ENCODE measurements around the gene ROR2. TPM values are rescaled to one million over a fixed set of nuclear protein-coding genes. Genes with fewer than 3 reads are reported as not detected.

The ROR2 gene
- total and polyA plus RNA-seq, 4 donors, result 0.13 to 0.84 (median 0.52) TPM

GRCh38 chr9:91726406-91727100, 223.5 kb downstream of the ROR2 start:
- no peaks in the 10 kb centered on the region for H3K36me3 ChIP-seq (ENCODE audit: control insufficient read depth in 4 of 4, insufficient read depth in 3 of 4, low read depth in 1 of 4, low read length in 3 of 4)
- WGBS, result 80% methylated on average over 19 of the region's 19 CpGs
- DNase-seq (ENCODE audit: low spot score), result no peak
- H3K27me3 ChIP-seq (ENCODE audit: control insufficient read depth in 4 of 4, insufficient read depth in 4 of 4, low read length in 3 of 4), result no peaks in the 10 kb centered on the region
- no peak overlapping the region for H3K27ac ChIP-seq (ENCODE audit: low read depth in 1 of 2, low read length in 2 of 2)
- TF ChIP-seq JUND (IDR thresholded peaks at IDR 0.05) (peak in 1 of 2 donors; percentile 18), HNF4A (conservative IDR thresholded peaks at IDR 0.05) (peak in 1 of 2 donors; percentile 44), RAD21 (IDR thresholded peaks at IDR 0.05) (no peak), RXRA (IDR thresholded peaks at IDR 0.05) (peak in 1 of 2 donors; percentile 29), GABPA (IDR thresholded peaks at IDR 0.05 in 1 of 2, conservative IDR thresholded peaks at IDR 0.05 in 1 of 2) (no peak)
- no peak overlapping the region for H3K9ac ChIP-seq (ENCODE audit: low read depth in 1 of 2, low read length in 2 of 2)
- no peaks in the 10 kb centered on the region for H3K9me3 ChIP-seq (ENCODE audit: control insufficient read depth in 4 of 4, low read length in 3 of 4)
- H3K4me1 ChIP-seq (ENCODE audit: control insufficient read depth in 4 of 4, insufficient read depth in 4 of 4, low read length in 3 of 4), result peaks cover 0 to 3% (median 0%) of the 10 kb centered on the region in 4 donors
- H3K4me3 ChIP-seq (ENCODE audit: low read depth in 1 of 3, low read length in 3 of 3), result no peak overlapping the region

DNA sequence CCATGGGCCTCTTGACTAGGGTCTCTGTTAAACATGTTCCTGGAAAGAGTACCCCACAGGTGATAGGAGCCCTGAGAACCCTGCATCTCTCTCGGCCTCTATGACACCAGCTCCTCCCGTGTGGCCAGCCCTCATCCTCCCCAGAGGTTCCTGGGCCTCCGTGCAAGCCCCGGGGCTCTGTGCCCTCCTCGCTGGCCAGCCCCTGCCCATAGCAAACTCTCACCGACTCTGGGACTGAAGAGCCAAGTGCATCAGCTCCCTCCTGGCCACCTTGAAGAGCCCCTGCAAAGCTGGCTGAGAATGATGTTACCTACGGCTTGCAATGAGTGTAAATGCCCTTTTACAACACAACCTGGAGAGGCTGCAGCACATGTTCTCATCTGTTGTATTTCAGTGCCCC, 224.4 kb downstream of the ROR2 start:
- no peak for DNase-seq (ENCODE audit: low spot score)
- TF ChIP-seq, protein P1, sequence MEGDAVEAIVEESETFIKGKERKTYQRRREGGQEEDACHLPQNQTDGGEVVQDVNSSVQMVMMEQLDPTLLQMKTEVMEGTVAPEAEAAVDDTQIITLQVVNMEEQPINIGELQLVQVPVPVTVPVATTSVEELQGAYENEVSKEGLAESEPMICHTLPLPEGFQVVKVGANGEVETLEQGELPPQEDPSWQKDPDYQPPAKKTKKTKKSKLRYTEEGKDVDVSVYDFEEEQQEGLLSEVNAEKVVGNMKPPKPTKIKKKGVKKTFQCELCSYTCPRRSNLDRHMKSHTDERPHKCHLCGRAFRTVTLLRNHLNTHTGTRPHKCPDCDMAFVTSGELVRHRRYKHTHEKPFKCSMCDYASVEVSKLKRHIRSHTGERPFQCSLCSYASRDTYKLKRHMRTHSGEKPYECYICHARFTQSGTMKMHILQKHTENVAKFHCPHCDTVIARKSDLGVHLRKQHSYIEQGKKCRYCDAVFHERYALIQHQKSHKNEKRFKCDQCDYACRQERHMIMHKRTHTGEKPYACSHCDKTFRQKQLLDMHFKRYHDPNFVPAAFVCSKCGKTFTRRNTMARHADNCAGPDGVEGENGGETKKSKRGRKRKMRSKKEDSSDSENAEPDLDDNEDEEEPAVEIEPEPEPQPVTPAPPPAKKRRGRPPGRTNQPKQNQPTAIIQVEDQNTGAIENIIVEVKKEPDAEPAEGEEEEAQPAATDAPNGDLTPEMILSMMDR (IDR thresholded peaks at IDR 0.05; ENCODE audit: low read depth, low read length, missing input control), result no peak
- TF ChIP-seq REST (IDR thresholded peaks at IDR 0.05) (no peak), TAF1 (conservative IDR thresholded peaks at IDR 0.05) (no peak), MAX (IDR thresholded peaks at IDR 0.05) (no peak), HNF4G (IDR thresholded peaks at IDR 0.05) (no peak), FOXA2 (IDR thresholded peaks at IDR 0.05) (no peak), YY1 (IDR thresholded peaks at IDR 0.05) (no peak), GABPA (IDR thresholded peaks at IDR 0.05 in 1 of 2, conservative IDR thresholded peaks at IDR 0.05 in 1 of 2) (no peak), RAD21 (IDR thresholded peaks at IDR 0.05) (no peak), JUND (IDR thresholded peaks at IDR 0.05) (no peak), ZBTB33 (IDR thresholded peaks at IDR 0.05) (no peak), RXRA (IDR thresholded peaks at IDR 0.05) (no peak), HNF4A (conservative IDR thresholded peaks at IDR 0.05) (no peak), EGR1 (IDR thresholded peaks at IDR 0.05; ENCODE audit: low read depth in 2 of 2) (no peak)
- TF ChIP-seq, protein P2, sequence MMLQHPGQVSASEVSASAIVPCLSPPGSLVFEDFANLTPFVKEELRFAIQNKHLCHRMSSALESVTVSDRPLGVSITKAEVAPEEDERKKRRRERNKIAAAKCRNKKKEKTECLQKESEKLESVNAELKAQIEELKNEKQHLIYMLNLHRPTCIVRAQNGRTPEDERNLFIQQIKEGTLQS (IDR thresholded peaks at IDR 0.05), result no peak
- Histone ChIP-seq H3K27ac (ENCODE audit: low read depth in 1 of 2, low read length in 2 of 2) (no peak overlapping the region), H3K4me1 (ENCODE audit: control insufficient read depth in 4 of 4, insufficient read depth in 4 of 4, low read length in 3 of 4) (peaks cover 0 to 3% (median 0%) of the 10 kb centered on the region in 4 donors), H3K9me3 (ENCODE audit: control insufficient read depth in 4 of 4, low read length in 3 of 4) (no peaks in the 10 kb centered on the region), H3K27me3 (ENCODE audit: control insufficient read depth in 4 of 4, insufficient read depth in 4 of 4, low read length in 3 of 4) (no peaks in the 10 kb centered on the region), H3K4me3 (ENCODE audit: low read depth in 1 of 3, low read length in 3 of 3) (no peak overlapping the region), H3K9ac (ENCODE audit: low read depth in 1 of 2, low read length in 2 of 2) (no peak overlapping the region), H3K36me3 (ENCODE audit: control insufficient read depth in 4 of 4, insufficient read depth in 3 of 4, low read depth in 1 of 4, low read length in 3 of 4) (no peaks in the 10 kb centered on the region)
- 89% methylated on average over 7 of the region's 7 CpGs for WGBS

Data from liver (tissue), 9 donors.